OCI-LY7 (cell line): ENCODE data around the gene REX1BD.

Experiments used
- CTCF ChIP-seq: fragments of 200-600 bp; sonication (generic); conservative IDR thresholded peaks from 2 replicates; pipeline ENCODE4 v1.5.1; 2014; ENCODE audit warnings: mild to moderate bottlenecking, antibody characterized with exemption, low read length, moderate library complexity, mixed read lengths
- EZH2phosphoT487 ChIP-seq: fragments of 200-600 bp; sonication (generic); IDR thresholded peaks from 2 replicates; pipeline ENCODE4 v1.6.1; 2018; ENCODE audit warnings: low read depth, borderline replicate concordance, mild to moderate bottlenecking, mixed run types, antibody characterized with exemption, low read length, moderate library complexity, mixed read lengths

GRCh38 chr19:18607226-18608101, 18.9 kb downstream of the REX1BD start:
- no peak for TF ChIP-seq CTCF
- TF ChIP-seq EZH2phosphoT487: no peak
